ENCODE measurements around the gene TFDP1. TPM values are rescaled to one million over a fixed set of nuclear protein-coding genes. Genes with fewer than 3 reads are reported as not detected.

TFDP1 gene
- total RNA-seq, 6 experiments from 2014 or later: 21.7 to 26.9 (median 25.1) TPM

DNA sequence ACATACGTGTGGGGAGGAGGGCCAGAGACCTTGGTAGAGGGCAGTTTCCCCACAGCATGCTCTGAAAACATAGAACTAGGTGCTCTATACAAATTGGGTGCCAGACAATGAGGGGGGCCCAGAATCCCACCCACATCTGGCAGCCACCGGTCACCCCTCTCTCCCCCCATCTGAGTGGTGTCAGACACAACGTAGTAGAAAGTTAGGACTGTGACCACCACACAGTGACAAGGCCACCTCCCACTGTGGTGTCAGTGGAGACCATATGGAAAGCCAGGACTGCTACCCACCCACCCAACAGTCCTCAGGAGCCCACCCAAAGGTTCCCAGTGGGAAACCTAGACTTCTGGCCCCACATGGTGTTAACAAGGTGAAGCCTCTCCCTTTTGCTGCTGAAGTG lies 75.5 kb downstream of the TFDP1 start:
- H3K27ac ChIP-seq: no peak overlapping the region
- DNase-seq: peak in 2 of 3 donors; percentile 22 to 26
- H3K36me3 ChIP-seq: no peaks in the 10 kb centered on the region
- no peak overlapping the region for H3K4me3 ChIP-seq
- ATAC-seq: no peak
- no peaks in the 10 kb centered on the region for H3K4me1 ChIP-seq
- H3K9me3 ChIP-seq: no peaks in the 10 kb centered on the region
- no peaks in the 10 kb centered on the region for H3K27me3 ChIP-seq
- no peak for TF ChIP-seq POLR2A (IDR thresholded peaks at IDR 0.05)
- TF ChIP-seq, protein P1, sequence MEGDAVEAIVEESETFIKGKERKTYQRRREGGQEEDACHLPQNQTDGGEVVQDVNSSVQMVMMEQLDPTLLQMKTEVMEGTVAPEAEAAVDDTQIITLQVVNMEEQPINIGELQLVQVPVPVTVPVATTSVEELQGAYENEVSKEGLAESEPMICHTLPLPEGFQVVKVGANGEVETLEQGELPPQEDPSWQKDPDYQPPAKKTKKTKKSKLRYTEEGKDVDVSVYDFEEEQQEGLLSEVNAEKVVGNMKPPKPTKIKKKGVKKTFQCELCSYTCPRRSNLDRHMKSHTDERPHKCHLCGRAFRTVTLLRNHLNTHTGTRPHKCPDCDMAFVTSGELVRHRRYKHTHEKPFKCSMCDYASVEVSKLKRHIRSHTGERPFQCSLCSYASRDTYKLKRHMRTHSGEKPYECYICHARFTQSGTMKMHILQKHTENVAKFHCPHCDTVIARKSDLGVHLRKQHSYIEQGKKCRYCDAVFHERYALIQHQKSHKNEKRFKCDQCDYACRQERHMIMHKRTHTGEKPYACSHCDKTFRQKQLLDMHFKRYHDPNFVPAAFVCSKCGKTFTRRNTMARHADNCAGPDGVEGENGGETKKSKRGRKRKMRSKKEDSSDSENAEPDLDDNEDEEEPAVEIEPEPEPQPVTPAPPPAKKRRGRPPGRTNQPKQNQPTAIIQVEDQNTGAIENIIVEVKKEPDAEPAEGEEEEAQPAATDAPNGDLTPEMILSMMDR (IDR thresholded peaks at IDR 0.05): no peak
- intact Hi-C loops (cut with DNase I): no loop called here
- WGBS (ENCODE audit: insufficient coverage, low coverage, low lambda C conversion rate, missing lambda C conversion rate): 20% methylated on average over 1 of the region's 3 CpGs

DNA sequence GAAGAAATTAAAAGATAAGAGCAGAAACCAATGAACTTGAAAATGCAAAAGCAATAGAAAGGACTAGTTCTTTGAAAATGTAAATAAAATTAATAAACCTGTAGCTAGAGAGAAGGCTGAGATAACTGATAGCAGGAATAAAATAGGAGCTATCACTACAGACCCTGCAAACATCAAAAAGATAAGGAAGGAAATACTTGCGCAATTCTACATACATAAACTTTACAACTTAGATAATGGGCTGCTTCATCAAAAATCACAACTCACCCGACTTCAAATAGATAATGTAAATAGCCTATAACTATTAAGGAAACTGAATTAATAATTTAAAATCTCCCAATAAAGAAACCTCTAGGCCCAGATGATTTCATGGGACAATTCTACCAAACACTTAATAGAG lies 77.0 kb downstream of the TFDP1 start:
- H3K27me3 ChIP-seq: no peaks in the 10 kb centered on the region
- no peaks in the 10 kb centered on the region for H3K4me1 ChIP-seq
- H3K9me3 ChIP-seq: no peaks in the 10 kb centered on the region
- no peak for TF ChIP-seq POLR2A (IDR thresholded peaks at IDR 0.05)
- TF ChIP-seq, protein P1 (IDR thresholded peaks at IDR 0.05): no peak
- ATAC-seq: no peak
- no peak overlapping the region for H3K4me3 ChIP-seq
- WGBS (ENCODE audit: insufficient coverage, low coverage, low lambda C conversion rate, missing lambda C conversion rate): 70% methylated on average over 2 of the region's 2 CpGs
- no peak for DNase-seq
- H3K36me3 ChIP-seq: no peaks in the 10 kb centered on the region
- no peak overlapping the region for H3K27ac ChIP-seq
- intact Hi-C loops (cut with DNase I): no loop called here

DNA sequence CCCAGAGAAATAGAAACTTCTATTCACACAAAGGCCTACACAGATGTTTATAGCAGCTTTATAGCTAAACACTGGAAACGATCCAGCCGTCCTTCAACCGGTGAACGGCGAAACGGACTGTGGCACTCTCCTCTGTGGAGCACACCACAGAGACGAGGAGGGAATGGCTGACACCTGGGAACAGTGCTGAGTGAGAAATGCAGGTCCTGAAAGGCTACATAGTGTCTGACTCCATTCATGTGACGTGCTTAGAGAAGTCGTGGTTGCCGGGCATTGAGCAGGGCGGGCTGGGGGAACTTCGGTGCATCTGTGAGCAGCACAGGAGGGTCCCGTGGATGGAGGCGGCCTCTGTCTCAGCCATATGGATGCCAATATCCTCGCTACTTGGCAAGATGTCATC lies 79.4 kb downstream of the TFDP1 start:
- Histone ChIP-seq H3K9me3 (no peaks in the 10 kb centered on the region), H3K27me3 (no peaks in the 10 kb centered on the region), H3K27ac (no peak overlapping the region), H3K4me3 (no peak overlapping the region), H3K36me3 (no peaks in the 10 kb centered on the region), H3K4me1 (no peaks in the 10 kb centered on the region)
- DNase-seq (peak in 2 of 3 donors; percentile 20 to 36), ATAC-seq (no peak)
- 80% methylated on average over 9 of the region's 15 CpGs for WGBS (ENCODE audit: insufficient coverage, low coverage, low lambda C conversion rate, missing lambda C conversion rate)
- intact Hi-C loops (cut with DNase I): no loop called here
- TF ChIP-seq, protein P1 (IDR thresholded peaks at IDR 0.05): no peak
- no peak for TF ChIP-seq POLR2A (IDR thresholded peaks at IDR 0.05)

DNA sequence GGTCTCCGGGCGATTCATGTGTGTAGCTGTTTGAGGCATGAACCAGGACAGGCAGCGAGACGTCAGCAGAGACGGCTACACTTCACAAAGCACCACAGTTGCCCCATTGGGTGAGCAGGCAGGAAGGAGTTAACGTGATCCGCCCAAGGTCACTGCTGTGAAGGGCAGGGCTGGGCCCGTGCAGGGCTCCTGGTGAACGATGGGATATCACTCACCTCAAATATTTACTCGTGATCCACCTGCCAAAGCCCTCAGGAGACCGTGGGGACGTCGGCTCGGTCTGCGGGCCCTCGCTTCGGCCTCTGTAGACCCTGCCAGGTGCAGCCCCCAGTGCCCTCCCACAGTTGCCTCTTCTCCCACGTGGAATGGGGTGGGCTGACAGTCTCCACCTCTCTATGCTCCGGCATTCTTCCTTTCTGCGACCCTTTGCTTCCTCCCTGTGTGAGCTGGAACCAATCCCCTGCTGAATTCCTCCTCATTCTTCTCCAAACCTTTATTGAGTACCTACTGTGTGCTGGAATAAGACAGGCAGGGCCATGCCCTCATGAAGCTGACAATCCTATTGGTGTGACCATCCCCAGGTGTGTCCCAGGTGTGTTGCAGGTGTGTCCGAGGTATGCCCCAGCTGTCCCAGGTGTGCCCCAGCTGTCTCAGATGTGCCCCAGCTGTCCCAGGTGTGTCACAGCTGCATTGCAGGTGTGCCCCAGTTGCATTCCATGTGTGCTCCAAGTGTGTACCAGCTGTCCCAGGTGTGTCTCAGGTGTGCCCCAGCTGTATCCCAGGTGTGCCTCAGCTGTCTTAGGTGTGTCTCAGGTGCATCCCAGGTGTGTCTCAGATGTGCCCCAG lies 80.4 kb downstream of the TFDP1 start:
- TF ChIP-seq, protein P1 (IDR thresholded peaks at IDR 0.05): no peak
- TF ChIP-seq POLR2A (IDR thresholded peaks at IDR 0.05): no peak
- ATAC-seq (peak; percentile 20 to 36 (median 30)), DNase-seq (peak in 2 of 3 donors; percentile 26 to 37)
- 33% methylated on average over 6 of the region's 21 CpGs for WGBS (ENCODE audit: insufficient coverage, low coverage, low lambda C conversion rate, missing lambda C conversion rate)
- Histone ChIP-seq H3K4me3 (no peak overlapping the region), H3K9me3 (no peaks in the 10 kb centered on the region), H3K36me3 (no peaks in the 10 kb centered on the region), H3K4me1 (no peaks in the 10 kb centered on the region), H3K27me3 (no peaks in the 10 kb centered on the region), H3K27ac (no peak overlapping the region)
- intact Hi-C loops (cut with DNase I): no loop called here

Measured in right lobe of liver (tissue), 6 donors.